ENCODE results near the gene PRAMEF20. TPM values are rescaled to one million over a fixed set of nuclear protein-coding genes. Genes with fewer than 3 reads are reported as not detected.
"Not testable (repeated sequence)": the region's sequence is repeated elsewhere in the genome, so short reads cannot be mapped to it uniquely, and the experiment has no call there.

The PRAMEF20 gene
- not detected in 2 replicates for total RNA-seq

DNA sequence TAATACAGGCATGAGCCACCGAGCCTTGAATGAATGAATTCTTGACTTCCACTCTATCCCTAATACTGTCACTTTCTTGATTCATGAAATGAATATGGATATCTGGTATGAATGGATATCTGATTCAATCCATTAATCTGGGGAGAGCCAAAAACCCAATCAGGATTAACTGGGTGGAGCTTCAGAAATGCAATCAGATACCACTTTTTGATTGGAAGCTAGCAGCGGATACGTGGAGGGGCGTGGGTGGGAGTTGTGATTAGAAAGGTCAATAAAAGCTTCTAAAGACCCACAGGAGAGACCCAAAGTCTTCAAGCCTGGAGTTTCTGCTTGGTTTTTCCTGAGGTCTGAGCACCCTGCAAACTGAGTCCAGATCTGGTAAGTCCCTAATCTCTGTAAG, at the start of gene PRAMEF20:
Gene PRAMEF20 (plus strand): TSS at position 301 of the 400 bp plus-strand sequence. CDS start 5,905 bp downstream, outside the sequence.
- not testable (repeated sequence) for DNase-seq (ENCODE audit: low read depth)

GRCh38 chr1:13362364-13362763, 47.9 kb upstream of the PRAMEF20 start:
- not testable (repeated sequence) for DNase-seq (ENCODE audit: low read depth)

GRCh38 chr1:13364928-13365327, 45.3 kb upstream of the PRAMEF20 start:
- DNase-seq (ENCODE audit: low read depth) = not testable (repeated sequence)

DNA sequence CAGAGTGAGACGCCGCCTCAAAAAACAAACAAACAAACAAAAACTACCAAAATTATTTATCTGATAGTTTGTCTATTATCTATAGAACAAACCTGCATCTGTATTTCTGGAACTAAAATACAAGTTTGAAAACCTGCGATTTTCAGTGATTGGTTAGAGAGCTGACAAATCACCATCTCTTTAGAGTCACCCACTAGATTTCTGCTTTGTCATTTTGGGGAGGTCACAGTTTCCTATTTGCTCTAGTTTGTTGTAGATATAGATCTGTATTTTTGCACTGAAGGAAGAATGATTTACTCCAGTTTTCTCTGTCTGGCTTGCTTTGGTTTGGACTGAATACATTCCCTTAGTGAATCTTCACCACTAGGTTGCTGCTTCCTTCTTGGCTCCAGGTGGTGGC, 43.7 kb upstream of the PRAMEF20 start:
- DNase-seq (ENCODE audit: low read depth) = not testable (repeated sequence)

DNA sequence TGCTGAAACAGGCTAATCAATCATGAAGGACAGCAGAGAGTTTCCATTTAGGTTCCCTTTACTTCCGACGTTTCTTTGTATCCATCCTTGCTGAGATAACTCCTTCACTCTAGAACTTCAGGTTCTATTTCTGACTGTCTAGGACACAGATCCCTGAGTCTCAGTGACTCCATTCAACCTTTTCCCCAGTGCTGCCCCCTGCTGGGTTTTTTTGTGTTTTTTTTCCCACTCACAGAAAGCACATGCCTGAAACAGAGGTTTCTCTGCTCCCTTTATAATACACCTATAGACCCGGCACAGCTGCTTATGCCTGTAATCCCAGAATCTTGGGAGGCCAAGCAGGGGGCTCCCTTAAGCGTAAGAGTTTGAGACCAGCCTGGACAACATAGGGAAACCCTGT, 41.7 kb upstream of the PRAMEF20 start:
- DNase-seq (ENCODE audit: low read depth) = not testable (repeated sequence)

DNA sequence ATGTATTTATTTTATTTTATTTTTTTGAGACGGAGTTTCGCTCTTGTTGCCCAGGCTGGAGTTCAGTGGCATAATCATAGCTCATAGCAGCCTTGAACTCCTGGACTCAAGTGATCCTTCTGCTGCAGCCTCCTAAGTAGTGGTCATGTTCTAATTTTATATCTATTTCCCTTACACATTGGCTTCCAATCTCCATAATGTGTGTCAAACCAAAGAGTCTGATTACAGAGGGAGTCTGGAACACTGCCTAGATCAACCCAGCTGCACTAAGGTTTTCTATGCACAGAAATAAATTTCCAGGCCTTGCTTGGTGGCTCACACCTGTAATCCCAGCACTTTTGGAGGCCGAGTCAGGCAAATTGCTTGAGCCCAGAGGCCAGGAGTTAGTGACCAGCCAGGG, 31.3 kb upstream of the PRAMEF20 start:
- DNase-seq (ENCODE audit: low read depth) = not testable (repeated sequence)

GRCh38 chr1:13380380-13380779, 29.9 kb upstream of the PRAMEF20 start:
- not testable (repeated sequence) for DNase-seq (ENCODE audit: low read depth)

DNA sequence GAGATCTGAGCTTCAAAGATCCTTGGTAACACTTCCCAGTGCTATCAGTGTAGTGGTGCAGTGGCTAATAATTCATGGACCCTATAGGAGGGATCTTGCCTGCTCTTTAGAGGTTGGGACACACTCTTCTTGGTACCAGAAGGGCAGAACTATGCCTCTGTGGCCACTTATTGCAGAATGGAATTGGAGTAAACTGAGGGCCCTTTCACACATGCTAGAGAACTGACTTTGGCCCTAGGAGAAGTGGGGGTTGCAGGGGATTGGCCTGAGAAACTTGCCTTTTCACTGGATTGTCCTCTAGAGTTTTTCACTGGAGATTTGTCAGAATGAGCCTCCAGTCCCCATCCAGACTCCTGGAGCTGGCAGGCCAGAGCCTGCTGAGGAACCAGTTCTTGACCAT, 20.9 kb upstream of the PRAMEF20 start, which contains the start of gene PRAMEF17:
Gene PRAMEF17 (plus strand): TSS at position 301 of the 400 bp plus-strand sequence. CDS start 26 bp downstream, at position 327.
- not testable (repeated sequence) for DNase-seq (ENCODE audit: low read depth)

DNA sequence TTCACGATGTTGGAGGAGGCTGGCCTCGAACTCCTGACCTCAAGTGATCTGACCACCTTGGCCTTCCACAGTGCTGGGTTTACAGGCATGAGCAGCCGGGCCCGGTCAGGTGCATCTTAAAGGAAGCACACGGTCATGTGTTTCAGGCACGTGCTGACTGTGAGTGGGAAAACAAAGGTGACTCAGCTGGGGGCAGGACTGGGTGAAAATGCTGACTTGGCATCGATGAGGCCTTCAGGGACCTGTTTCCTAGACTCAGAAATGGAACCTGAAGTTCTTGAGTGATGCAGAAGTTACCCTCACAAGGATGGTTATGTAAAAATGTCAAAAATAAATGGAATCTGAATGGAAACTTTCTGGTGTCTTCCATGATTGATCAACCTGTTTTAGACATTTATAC, 17.2 kb upstream of the PRAMEF20 start:
- DNase-seq (ENCODE audit: low read depth) = not testable (repeated sequence)

DNA sequence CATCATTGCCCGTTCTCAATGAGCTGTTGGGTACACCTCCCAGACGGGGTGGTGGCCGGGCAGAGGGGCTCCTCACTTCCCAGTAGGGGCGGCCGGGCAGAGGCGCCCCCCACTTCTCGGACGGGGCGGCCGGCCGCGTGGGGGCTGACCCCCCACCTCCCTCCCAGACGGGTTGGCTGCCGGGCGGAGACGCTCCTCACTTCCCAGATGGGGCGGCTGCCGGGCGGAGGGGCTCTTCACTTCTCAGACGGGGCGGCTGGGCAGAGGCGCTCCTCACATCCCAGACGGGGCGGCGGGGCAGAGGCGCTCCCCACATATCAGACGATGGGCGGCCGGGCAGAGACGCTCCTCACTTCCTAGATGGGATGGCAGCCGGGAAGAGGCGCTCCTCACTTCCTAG, 15.5 kb upstream of the PRAMEF20 start:
- DNase-seq (ENCODE audit: low read depth) = not testable (repeated sequence)

- not testable (repeated sequence) for DNase-seq (ENCODE audit: low read depth)
These were observed 14.9 kb upstream of the PRAMEF20 start for GRCh38 chr1:13395311-13395710.

DNA sequence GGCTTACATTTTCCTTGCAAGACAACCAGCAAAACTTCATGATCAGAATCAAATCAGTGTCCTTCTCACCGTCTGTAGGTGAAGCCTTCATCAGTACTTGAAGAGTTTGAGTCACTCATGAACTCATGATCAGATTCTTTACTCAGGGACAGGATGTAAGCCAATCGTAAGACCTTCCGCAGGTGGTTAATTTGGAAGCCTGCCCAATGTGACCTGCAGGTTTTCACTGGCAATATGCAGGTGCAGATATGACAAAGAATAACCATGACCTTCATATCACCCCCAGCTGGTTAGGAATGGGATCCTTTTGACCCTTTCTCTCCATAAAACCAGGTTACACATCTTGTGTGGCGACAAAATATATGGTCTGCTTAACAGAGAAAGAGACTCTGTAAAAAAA, 2.4 kb upstream of the PRAMEF20 start:
- DNase-seq (ENCODE audit: low read depth) = no peak

GRCh38 chr1:13430495-13430894, 20.2 kb downstream of the PRAMEF20 start:
- DNase-seq (ENCODE audit: low read depth) = no peak

DNA sequence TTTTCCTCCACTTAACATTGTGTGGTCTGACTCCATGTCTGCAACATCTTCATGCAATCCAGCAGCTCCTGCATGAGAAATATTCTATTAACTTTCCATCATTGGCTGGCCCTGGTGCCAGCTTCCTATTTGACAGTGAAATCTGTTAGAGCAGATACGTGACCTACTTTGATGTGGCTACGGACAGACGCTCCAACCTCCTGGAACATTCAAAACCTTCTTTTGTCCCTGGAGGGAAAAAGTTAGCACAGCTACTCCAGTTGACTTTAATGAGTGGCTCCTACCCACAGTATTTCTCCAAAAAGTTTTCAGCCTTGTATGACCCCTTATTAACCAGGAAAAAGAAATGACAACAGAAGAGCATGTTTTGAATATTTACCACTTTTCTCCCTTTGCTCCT, 22.0 kb downstream of the PRAMEF20 start:
- DNase-seq (ENCODE audit: low read depth) = no peak

GRCh38 chr1:13433694-13434358, 23.6 kb downstream of the PRAMEF20 start:
- not testable (repeated sequence) for DNase-seq (ENCODE audit: low read depth)

DNA sequence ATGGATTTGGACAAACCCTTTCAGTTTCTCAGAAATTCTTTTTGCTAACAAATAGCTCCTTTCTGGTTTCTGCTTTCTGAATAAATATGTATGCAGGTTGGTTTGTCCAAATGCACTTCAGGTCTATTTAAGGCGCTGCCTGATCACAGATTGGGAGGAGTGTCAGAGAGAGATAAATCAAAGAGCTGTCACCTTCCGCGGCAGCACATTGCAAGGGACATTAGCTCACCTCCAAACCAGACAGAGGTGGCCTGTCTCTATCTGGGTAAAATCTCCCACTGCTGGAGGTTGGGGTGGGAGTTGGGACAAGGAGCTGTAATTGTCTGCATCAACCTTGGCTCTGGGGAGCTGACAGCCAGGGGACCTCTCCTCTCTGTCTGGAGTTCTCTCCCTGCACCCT, 25.2 kb downstream of the PRAMEF20 start:
- DNase-seq (ENCODE audit: low read depth) = no peak

- DNase-seq (ENCODE audit: low read depth) = not testable (repeated sequence)
These were observed 29.0 kb downstream of the PRAMEF20 start for GRCh38 chr1:13439104-13439783.

- DNase-seq (ENCODE audit: low read depth) = no peak
These were observed 33.2 kb downstream of the PRAMEF20 start for GRCh38 chr1:13443335-13443979.

DNA sequence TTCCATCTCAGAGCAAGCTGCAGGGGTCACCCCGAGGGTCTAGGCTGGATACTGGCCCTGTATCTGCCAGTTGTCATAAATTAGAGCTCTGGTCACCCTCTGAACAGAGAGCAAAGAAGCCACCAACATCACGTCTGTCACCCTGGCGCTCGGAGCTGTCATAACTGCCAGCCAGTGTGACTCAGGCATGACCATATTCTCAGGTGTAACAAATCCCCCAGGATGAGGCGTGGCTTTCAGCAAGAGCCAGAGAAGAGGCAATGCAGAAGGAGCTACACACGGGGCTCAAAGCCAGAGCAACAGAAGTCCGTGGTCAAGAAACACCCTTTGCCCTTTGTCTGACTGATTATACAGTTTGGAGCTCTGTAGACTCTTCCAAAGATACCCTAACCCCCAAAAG, 40.0 kb downstream of the PRAMEF20 start:
- no peak for DNase-seq (ENCODE audit: low read depth)

DNA sequence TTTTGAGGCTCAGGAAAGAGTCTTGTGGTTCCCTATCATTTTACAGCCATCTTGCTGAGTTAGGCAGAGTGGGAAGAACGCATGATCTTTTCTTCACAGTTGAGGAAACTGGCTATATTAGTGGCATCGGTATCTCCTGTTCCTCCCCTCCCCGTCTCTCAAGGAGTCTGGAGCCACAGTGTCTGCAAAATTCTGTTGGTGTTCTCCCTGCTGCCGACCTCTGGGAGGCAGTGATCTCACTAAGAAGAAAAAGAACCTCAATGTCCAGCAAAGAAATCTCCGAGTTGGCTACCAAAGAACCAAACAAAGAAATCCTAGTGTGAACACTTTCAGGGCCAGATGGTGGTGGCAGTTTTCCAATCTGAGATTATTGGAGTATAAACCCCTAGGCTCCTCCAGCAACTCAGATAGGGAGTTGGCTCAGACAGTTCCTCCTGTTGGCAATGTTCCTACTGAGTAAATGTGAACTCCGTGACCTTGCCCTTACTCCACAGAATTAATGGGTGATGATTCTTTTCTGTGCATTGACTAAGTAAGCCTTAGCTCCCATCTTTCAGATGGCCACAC, 41.2 kb downstream of the PRAMEF20 start:
- DNase-seq (ENCODE audit: low read depth) = no peak

GRCh38 chr1:13456904-13457532, 46.8 kb downstream of the PRAMEF20 start:
- no peak for DNase-seq (ENCODE audit: low read depth)

DNA sequence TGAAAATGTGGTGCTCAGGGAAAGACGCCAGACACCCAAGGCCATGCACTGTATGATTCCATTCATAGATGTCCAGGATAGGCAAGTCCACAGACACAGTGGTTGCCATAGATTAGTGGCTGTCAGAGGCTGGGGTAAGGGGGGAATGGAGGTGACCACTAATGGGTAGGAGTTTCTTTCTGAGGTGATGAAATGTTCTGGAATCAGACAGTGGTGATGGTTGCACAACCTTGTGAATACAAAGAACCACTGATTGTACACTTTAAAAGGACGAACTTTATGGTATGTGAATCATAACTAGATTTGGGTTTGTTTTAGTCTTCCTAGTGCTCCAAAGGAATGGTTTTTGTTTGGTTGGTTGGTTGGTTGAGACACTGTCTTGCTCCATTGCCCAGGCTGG, 51.7 kb downstream of the PRAMEF20 start:
- no peak for DNase-seq (ENCODE audit: low read depth)

Data from renal cortical epithelial cell (primary cell).